ENCODE measurements around the gene CARS1.

The CARS1 gene

DNA sequence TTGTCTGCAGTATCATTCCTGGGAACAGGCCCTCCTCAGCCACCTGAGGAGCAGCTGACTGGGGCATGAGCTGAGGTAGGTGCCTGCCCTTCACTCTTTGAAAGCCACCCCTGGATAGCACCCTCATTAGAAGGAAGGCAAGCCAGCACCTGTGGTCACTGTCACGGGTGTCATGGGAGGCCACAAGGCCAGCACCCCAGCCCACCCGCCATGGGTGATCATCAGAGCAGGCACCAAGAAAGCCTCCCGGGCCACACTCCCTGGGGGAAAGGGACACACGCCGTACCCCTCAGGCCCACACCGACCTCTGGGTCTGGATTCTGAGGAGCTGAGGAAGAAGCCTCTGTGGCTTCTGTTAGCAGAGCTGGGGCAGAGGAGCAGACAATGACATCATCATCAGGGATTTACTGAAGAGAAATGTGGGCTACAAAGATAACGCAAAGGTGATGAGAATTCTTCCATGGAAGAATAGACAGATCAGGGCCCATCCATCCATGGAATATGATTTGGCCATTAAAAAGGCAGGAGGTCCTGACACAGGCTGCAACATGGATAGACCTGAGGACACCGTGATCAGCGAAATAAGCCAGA is 48.4 kb downstream of the CARS1 start:
- no peak for DNase-seq (ENCODE audit: low spot score)

GRCh38 chr11:3007404-3008010 is 49.7 kb downstream of the CARS1 start:
- DNase-seq (ENCODE audit: low spot score), result no peak

DNA sequence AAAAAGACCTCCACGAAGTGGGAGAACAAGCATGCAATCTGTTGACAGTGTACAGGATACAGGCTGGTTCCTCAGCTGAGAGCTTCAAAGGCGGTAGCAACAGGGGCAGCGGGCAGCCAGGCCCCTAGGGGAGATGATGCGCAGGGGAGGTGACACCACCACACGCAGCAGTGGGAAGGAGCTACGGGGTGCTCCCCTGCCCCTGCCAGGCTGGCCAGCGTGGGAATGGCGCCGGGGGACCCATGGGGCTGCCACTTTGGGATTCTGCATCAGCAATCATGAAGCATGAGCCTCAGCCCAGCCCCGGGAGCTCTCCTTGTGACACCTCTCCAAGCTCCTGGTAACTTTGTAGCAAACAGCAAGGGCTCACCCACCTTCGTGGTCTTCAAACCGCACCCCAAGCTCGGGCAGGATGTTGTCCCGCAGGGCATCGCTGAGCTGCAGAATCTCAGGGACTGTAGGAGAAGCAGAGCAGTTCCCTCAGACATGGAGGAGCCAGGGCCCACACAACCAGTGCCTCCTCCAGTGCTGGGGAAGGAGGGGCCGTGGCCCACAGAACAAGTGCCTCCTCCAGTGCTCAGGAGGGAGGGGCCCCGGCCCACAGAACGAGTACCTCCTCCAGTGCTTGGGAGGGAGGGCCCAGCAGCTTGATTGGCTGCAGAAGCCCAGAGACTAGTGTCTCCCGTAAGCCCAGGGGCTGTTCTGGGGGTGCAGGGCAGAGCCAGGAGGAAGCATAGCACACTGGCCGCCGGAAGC is 50.5 kb downstream of the CARS1 start:
- DNase-seq (ENCODE audit: low spot score), result no peak

- DNase-seq (ENCODE audit: low spot score), result no peak
Observed at GRCh38 chr11:3004481-3004880, 52.7 kb downstream of the CARS1 start.

DNA sequence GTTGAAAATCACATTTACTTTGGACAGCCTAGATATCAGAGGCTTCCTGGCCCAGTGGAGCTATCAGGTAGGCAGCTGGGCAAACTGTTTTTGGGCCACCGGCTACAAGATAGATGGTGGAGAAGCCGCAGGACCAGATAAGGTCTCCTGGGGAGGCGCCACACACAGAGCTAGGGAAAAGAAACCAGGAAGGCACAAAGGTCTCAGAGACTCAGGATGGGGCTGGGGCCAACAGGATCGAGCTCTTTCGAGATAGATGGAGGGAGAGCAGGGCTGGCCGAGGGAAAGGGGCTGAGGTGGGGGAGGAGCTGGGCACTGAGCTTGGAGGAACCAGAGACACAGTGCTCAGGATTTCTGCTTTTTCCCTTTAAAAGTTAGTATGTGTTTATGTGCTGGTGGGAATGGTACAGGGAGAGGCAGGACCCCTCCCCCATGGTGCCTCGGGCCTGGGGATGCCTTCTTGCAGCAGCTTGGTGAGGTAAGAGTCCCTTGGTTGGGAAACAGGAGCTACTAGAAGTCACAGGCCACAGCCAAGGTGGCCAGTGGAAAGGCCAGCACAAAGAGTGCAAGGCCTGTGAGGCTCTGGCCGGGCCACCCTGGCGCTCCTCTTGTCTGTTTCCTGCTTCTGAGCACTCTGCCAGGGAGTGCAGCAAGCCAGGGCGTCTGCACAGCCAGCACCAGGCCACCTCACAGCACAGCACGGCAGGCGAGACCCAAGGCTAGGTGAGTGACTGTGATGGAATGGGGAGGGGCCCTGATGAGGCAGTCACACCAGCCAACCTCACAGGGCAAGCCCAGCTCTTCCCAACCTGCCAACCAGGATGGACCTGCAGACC is 53.6 kb downstream of the CARS1 start:
- no peak for DNase-seq (ENCODE audit: low spot score)

DNA sequence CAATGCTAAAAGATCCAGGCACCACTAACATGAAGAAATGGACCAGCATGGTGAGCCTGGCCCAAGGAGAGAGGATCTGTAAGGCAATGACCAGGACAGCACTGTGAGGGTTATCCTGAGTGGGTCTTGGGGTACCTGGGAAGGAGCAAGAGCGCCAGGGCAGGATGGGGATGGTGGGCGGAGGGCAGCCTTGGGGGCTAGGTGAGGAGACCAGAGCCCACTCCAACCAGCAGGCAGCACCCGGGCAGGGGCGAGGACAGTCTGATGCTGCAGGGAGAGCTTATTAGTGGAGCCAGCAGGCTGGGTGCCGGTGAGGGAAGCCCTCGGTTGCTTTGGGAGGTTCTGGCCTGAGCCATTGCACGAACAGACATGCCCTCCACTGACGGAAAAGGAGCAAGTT is 54.4 kb downstream of the CARS1 start:
- no peak for DNase-seq (ENCODE audit: low spot score)

- DNase-seq (ENCODE audit: low spot score), result no peak
Observed at GRCh38 chr11:3002351-3002861, 54.8 kb downstream of the CARS1 start.

GRCh38 chr11:3001496-3001895 is 55.7 kb downstream of the CARS1 start:
- no peak for DNase-seq (ENCODE audit: low spot score)

GRCh38 chr11:3000032-3000961 is 56.9 kb downstream of the CARS1 start:
- no peak for DNase-seq (ENCODE audit: low spot score)

DNA sequence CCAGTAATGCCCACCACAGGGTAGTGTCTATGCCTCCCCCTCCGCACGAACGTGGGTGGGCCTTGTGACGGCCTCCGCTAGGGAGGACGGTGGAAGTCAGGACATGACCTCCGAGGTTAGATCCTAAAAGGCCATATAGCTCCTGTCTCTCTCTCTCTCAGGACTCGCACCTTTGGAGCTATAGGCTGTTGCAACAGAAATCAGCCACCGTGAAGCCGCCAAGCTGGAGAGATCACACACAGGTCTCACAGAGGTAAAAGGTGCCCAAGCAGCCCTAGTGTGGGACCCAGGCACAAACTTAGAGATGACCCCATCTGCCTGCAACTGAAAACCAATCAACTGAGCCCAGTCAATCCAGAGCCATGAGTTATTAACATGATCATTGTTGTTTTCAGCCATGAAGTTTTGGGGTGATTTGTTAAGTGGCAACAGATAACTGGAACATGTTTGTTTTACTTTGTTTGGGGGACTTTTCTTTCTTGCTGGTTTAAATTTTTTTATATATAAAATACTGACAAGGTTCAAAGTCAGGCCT is 57.7 kb downstream of the CARS1 start:
- DNase-seq (ENCODE audit: low spot score), result no peak

GRCh38 chr11:2998073-2998850 is 59.0 kb downstream of the CARS1 start:
- DNase-seq (ENCODE audit: low spot score), result no peak

- no peak for DNase-seq (ENCODE audit: low spot score)
Observed at GRCh38 chr11:2997406-2997805, 59.8 kb downstream of the CARS1 start.

- no peak for DNase-seq (ENCODE audit: low spot score)
Observed at GRCh38 chr11:2996976-2997375, 60.2 kb downstream of the CARS1 start.

GRCh38 chr11:2995893-2996554 is 61.2 kb downstream of the CARS1 start:
- no peak for DNase-seq (ENCODE audit: low spot score)

DNA sequence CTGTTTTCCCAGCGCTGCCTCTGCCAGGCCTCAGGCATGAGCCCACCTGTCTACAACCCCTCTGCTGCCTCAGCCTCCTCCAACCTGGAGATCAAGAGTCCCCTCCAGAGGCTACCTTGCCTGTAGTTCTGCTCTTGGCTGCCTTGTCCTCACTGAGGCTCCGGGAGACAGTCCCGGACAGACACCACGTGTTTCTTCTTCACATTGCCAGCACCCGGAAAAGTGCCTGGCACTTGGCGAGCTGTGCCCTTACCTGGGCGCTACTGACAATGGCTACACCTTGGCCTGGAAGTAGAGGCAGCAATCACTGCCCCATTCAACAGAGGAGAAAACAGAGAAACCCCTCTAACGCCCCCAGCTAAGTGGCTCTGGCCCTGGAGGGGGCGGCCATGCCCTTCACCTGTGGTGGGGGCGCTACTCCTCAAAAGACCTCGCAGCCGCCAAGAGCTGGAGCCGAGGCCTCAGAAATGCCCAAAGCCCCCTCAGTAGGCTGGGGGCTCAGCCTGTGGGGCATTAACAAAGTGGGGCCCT is 62.1 kb downstream of the CARS1 start:
- DNase-seq (ENCODE audit: low spot score), result no peak

DNA sequence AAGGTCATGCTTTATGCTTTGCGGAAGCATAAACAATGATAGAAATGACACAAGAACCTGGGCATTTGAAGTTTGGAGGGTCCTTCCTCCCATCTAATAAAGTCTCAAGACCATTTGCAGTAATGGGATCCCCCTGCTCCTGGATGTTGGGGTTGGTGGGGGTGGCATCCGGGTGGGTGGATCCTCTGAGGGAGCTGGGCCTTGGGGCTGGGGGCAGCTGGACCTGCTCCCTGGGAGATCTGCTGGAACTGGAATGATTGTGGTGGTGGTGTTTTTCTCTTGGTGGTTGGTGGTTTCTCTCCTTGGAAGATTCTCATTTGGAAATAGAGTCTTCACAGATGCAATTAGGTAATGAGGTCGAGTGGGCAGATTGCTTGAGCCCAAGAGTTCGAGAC is 62.9 kb downstream of the CARS1 start:
- DNase-seq (ENCODE audit: low spot score), result no peak

- no peak for DNase-seq (ENCODE audit: low spot score)
Observed at GRCh38 chr11:2992997-2993325, 64.3 kb downstream of the CARS1 start.

DNA sequence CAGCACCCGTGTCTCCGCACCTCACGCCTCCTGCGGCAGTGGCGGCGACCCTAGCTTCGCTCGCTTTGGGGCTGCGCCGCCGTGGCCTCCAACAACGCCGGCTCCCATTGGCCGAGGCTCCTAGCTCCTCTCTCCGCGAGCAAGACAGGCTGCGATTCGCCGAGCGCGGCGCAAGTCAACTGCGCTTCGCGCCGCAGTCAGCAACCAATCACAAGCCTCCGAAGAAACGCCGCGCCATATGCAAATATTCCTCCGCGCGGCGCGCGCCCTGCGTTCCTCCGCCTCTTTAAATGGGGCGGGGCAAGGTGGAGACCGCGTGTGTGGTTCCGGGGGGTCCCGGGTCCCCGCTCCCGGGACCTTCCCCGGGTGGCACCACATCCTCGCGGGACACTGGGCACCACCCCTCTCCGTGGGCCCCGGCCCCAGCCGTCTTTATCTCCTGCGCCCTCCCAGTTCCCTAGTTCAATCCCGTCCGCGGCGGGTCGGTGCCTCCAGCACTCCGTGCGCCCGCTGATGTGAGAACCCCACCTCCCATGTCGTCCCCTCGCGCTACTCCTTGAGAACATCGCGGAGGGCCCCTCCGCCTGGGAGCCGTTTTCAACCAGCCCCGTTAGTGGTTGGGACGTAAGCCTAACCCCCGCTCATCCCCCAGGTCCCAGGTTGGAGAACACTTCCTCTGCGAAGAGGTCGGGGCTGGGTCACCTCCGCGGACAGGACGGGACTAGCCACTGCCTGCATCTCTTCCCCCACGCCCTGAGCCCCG is 64.8 kb downstream of the CARS1 start, which contains the start of gene NAP1L4:
TSS of gene NAP1L4 (minus strand) at position 96 of the 763 bp plus-strand sequence. CDS start 13,109 bp downstream, outside the sequence.
- DNase-seq (ENCODE audit: low spot score), result peak; percentile 100
